Endothelial cell of umbilical vein (primary cell): ENCODE measurements around the gene TULP1. TPM values are rescaled to one million over a fixed set of nuclear protein-coding genes. Genes with fewer than 3 reads are reported as not detected.

Experiments used
- BruUV-seq: library from RNA; stranded (reverse); fragments of 400-500 nt; replicated peaks from 2 replicates; lab custom pipeline; 2021; lab: Mats Ljungman, UMichigan
- CTCF ChIA-PET: fragments of 300-600, 350-600 bp; sonication (Branson Sonifier 250); formaldehyde crosslinking; loops from one replicate; lab custom pipeline; 2021; ENCODE audit warnings: antibody characterized with exemption, inconsistent platforms; lab: Charles Lee
- POLR2A ChIA-PET: fragments of 300-600, 350-600 bp; sonication (Branson Sonifier 250); formaldehyde crosslinking; loops from one replicate; lab custom pipeline; 2021; ENCODE audit warnings: antibody characterized with exemption, inconsistent platforms; lab: Charles Lee
- DNase-seq: peaks from one replicate; pipeline ENCODE4 v3.0.0-alpha.2; 2011; ENCODE audit warnings: low read depth, low spot score
- FAIRE-seq: peaks from 2 replicates; lab custom pipeline; 2011; peaks lifted over from hg19 to GRCh38; lab: Jason Lieb, UNC
- H2AFZ ChIP-seq: 2 replicates; pipeline ENCODE4 v1.6.0; 2012; ENCODE audit warnings: low read depth, low read length, control low read depth, inconsistent platforms
- H3K27ac ChIP-seq: 2 replicates; pipeline ENCODE4 v1.5.1; 2011; ENCODE audit warnings: low read depth, mild to moderate bottlenecking, control low read depth, low read length, moderate library complexity; ENCODE audit not compliant: insufficient read depth
- H3K27me3 ChIP-seq, 2 experiments: 2 replicates each; pipeline versions ENCODE4 v1.6.0 to v1.6.1; 2011; ENCODE audit warnings: low read length in 2 of 2, mixed read lengths in 1 of 2; ENCODE audit not compliant: control insufficient read depth in 2 of 2, insufficient read depth in 2 of 2
- H3K36me3 ChIP-seq, 2 experiments: 2 replicates in 1 of 2; 3 replicates in 1 of 2; pipeline ENCODE4 v1.5.1; 2011; ENCODE audit warnings: low read length in 2 of 2, mild to moderate bottlenecking in 1 of 2, moderate library complexity in 1 of 2; ENCODE audit not compliant: control insufficient read depth in 2 of 2, insufficient read depth in 2 of 2; ENCODE audit errors: extremely low read depth in 1 of 2
- H3K4me1 ChIP-seq: 3 replicates; pipeline ENCODE4 v1.5.1; 2011; ENCODE audit warnings: mild to moderate bottlenecking, low read length; ENCODE audit not compliant: control insufficient read depth, insufficient read depth; ENCODE audit errors: extremely low read depth
- H3K4me2 ChIP-seq: 2 replicates; pipeline ENCODE4 v1.6.1; 2011; ENCODE audit warnings: low read length, control low read depth, mixed read lengths; ENCODE audit not compliant: insufficient read depth
- H3K4me3 ChIP-seq, 3 experiments: fragments of 200-600 bp in 1 of 3; sonication (generic), shearing (Covaris generic) in 1 of 3; replicated peaks in 1 of 3; 2 replicates each; pipeline ENCODE4 v1.5.1; 2011 to 2016; ENCODE audit warnings: control low read depth in 3 of 3, low read length in 3 of 3, mild to moderate bottlenecking in 2 of 3, inconsistent platforms in 1 of 3, low read depth in 1 of 3, moderate library complexity in 1 of 3; ENCODE audit not compliant: insufficient read depth in 1 of 3
- H3K79me2 ChIP-seq: 2 replicates; pipeline ENCODE4 v1.6.0; 2012; ENCODE audit warnings: low read length, inconsistent platforms; ENCODE audit not compliant: control insufficient read depth, insufficient read depth
- H3K9ac ChIP-seq: replicated peaks from 2 replicates; pipeline ENCODE3; 2011; ENCODE audit warnings: low read length, control low read depth; ENCODE audit not compliant: insufficient read depth; ENCODE audit errors: extremely low read depth
- H3K9me1 ChIP-seq: replicated peaks from 3 replicates; pipeline ENCODE4 v1.6.0; 2011; ENCODE audit warnings: mild to moderate bottlenecking, low read length; ENCODE audit not compliant: control insufficient read depth, insufficient read depth; ENCODE audit errors: extremely low read depth
- H3K9me3 ChIP-seq: replicated peaks from 2 replicates; pipeline ENCODE4 v1.5.1; 2012; ENCODE audit warnings: low read length, inconsistent platforms; ENCODE audit not compliant: control insufficient read depth, insufficient read depth
- H4K20me1 ChIP-seq: replicated peaks from 2 replicates; pipeline ENCODE3; 2011; ENCODE audit warnings: mild to moderate bottlenecking, low read length; ENCODE audit not compliant: control insufficient read depth, insufficient read depth; ENCODE audit errors: extremely low read depth
- EZH2 ChIP-seq: IDR thresholded peaks from 2 replicates; pipeline ENCODE4 v1.6.1; 2012; ENCODE audit warnings: borderline replicate concordance, low read depth, mild to moderate bottlenecking, moderate library complexity, low read length, inconsistent platforms; ENCODE audit not compliant: severe bottlenecking
- FOS ChIP-seq: IDR thresholded peaks from 2 replicates; pipeline ENCODE4 v1.6.1; 2011; ENCODE audit warnings: mild to moderate bottlenecking, low read length, moderate library complexity, borderline replicate concordance; ENCODE audit not compliant: insufficient read depth
- GATA2 ChIP-seq: IDR thresholded peaks from 2 replicates; pipeline ENCODE4 v1.7.0; 2011; ENCODE audit warnings: low read depth, mild to moderate bottlenecking, moderate library complexity, mixed read lengths, low read length; ENCODE audit not compliant: insufficient read length, insufficient read depth
- JUN ChIP-seq: IDR thresholded peaks from 2 replicates; pipeline ENCODE4 v1.6.1; 2011; ENCODE audit warnings: borderline replicate concordance, low read depth; ENCODE audit not compliant: insufficient read length, insufficient read depth
- MYC ChIP-seq: IDR thresholded peaks from one replicate; pipeline ENCODE4 v1.6.1; 2011; ENCODE audit warnings: mild to moderate bottlenecking, low read depth, low read length
- POLR2A ChIP-seq: IDR thresholded peaks from 2 replicates; pipeline ENCODE4 v1.6.1; 2012; ENCODE audit warnings: low read depth, mild to moderate bottlenecking, control low read depth, low read length
- POLR2AphosphoS5 ChIP-seq: IDR thresholded peaks from 2 replicates; pipeline ENCODE4 v1.6.1; 2012; ENCODE audit warnings: low read depth, mild to moderate bottlenecking, control low read depth, low read length, moderate library complexity; ENCODE audit not compliant: insufficient read depth
- dilution Hi-C: fragments of 300-500 bp; cut with MboI; formaldehyde crosslinking; loops from one replicate; pipeline ENCODE4 v1.15.0; 2019; ENCODE audit warnings: low sequenced_read_pairs; ENCODE audit not compliant: extremely low pct_ligation_motif_present
- intact Hi-C: fragments of 100-400 bp; cut with micrococcal nuclease; formaldehyde crosslinking; loops from one replicate; pipeline ENCODE4 v1.10.0; 2022
- polyA plus RNA-seq, 4 experiments: library from polyadenylated mRNA; depleted of rRNA in 3 of 4; stranded (reverse) in 3 of 4; unstranded in 1 of 4; fragments of >200 nt; gene quantifications; 2 replicates each; pipeline versions ENCODE4 v1.2.1 to v1.2.3, GENCODE V29; 2011 to 2012; ENCODE audit warnings: missing spikeins in 1 of 4
- total RNA-seq: library from RNA; stranded (reverse); gene quantifications from 2 replicates; pipeline ENCODE4 v1.2.3, GENCODE V29; 2021
- TF ChIP-seq, protein P1 (sequence below), 2 donors: IDR thresholded peaks; 1 replicate in 1 of 2; 2 replicates in 1 of 2; pipeline ENCODE4 v1.5.1; 2011; ENCODE audit warnings: low read length in 2 of 2, mild to moderate bottlenecking in 2 of 2, moderate library complexity in 2 of 2, control low read depth in 1 of 2, inconsistent platforms in 1 of 2, low read depth in 1 of 2; ENCODE audit not compliant: insufficient read depth in 1 of 2; ENCODE audit errors: extremely low read depth in 1 of 2
- TF ChIP-seq, protein P2 (sequence below): IDR thresholded peaks from 2 replicates; pipeline ENCODE4 v1.6.1; 2011; ENCODE audit not compliant: insufficient read depth, insufficient read length

Gene TULP1
- total and polyA plus RNA-seq, 2 donors (not counting 3 experiments of a cell fraction or from before 2014, with no cell fraction given), result not detected

DNA sequence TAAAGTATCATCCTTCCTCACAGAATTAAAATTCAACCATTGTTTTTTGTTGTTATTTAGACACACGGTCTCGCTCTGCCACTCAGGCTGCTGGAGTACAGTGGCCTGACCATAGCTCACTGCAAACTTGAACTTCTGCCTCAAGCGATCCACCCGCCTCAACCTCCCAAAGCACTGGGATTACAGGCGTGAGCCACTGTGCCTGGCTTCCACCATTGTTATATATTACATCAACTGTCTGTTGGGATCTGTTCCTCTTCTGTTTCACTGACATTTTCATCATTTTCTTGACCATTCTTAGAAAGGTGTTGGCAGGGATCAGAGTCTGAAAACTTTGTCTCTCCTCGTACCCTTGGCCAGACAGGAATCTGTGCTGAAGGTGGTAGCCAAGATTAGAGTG lies 21.3 kb upstream of the TULP1 start:
- TF ChIP-seq EZH2 (no peak), POLR2A (no peak), FOS (no peak), GATA2 (no peak), POLR2AphosphoS5 (no peak), MYC (no peak), JUN (no peak)
- TF ChIP-seq, protein P1, sequence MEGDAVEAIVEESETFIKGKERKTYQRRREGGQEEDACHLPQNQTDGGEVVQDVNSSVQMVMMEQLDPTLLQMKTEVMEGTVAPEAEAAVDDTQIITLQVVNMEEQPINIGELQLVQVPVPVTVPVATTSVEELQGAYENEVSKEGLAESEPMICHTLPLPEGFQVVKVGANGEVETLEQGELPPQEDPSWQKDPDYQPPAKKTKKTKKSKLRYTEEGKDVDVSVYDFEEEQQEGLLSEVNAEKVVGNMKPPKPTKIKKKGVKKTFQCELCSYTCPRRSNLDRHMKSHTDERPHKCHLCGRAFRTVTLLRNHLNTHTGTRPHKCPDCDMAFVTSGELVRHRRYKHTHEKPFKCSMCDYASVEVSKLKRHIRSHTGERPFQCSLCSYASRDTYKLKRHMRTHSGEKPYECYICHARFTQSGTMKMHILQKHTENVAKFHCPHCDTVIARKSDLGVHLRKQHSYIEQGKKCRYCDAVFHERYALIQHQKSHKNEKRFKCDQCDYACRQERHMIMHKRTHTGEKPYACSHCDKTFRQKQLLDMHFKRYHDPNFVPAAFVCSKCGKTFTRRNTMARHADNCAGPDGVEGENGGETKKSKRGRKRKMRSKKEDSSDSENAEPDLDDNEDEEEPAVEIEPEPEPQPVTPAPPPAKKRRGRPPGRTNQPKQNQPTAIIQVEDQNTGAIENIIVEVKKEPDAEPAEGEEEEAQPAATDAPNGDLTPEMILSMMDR (IDR thresholded peaks at IDR 0.05; ENCODE audit: extremely low read depth in 1 of 2, insufficient read depth in 1 of 2, low read depth in 1 of 2, low read length in 2 of 2), result no peak
- TF ChIP-seq, protein P2, sequence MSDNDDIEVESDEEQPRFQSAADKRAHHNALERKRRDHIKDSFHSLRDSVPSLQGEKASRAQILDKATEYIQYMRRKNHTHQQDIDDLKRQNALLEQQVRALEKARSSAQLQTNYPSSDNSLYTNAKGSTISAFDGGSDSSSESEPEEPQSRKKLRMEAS, result no peak
- Histone ChIP-seq H3K9ac (no peak overlapping the region), H3K9me1 (no peaks in the 10 kb centered on the region), H3K4me3 (no peak overlapping the region), H4K20me1 (no peaks in the 10 kb centered on the region), H3K79me2 (no peaks in the 10 kb centered on the region), H3K27ac (no peak overlapping the region), H3K27me3 (peaks cover 2 to 12% of the 10 kb centered on the region in 2 experiments), H2AFZ (no peak overlapping the region), H3K9me3 (no peaks in the 10 kb centered on the region), H3K4me2 (no peak overlapping the region), H3K36me3 (no peaks in the 10 kb centered on the region), H3K4me1 (no peaks in the 10 kb centered on the region)
- intact Hi-C loops, result no loop called here
- no TSS peak for BruUV-seq
- dilution Hi-C loops, result no loop called here
- no peak for DNase-seq
- no peak for FAIRE-seq
- CTCF ChIA-PET, result interaction anchor here (1.8 to 4.7 kb wide), 4 partner anchors 11 to 203 kb away, joined by 3 to 20 read pairs (median 12); no protein-coding TSS in a partner anchor
- POLR2A ChIA-PET, result no interaction called here
